ENCODE data around the gene MARCHF10.
"Not testable (repeated sequence)": the region's sequence is repeated elsewhere in the genome, so short reads cannot be mapped to it uniquely, and the experiment has no call there.

Gene MARCHF10

DNA sequence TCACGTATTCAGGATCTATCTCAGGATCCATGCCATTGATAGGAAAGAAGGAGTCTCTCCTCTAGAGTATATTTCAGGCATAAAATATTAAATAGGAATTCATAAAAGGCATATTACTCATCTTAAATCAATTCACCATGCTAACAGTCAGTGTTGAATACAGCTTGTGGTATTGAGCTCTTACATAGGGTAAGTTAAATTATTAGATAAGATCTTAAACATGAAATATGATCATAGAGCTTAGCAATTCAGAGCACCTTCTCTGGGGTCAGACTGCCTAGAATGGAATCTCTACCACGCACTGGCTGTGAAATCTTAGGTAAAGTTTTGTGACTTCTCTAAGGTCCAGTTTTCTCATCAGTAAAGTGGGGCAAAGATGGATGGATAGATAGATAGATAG lies 20.7 kb downstream of the MARCHF10 start:
- DNase-seq (ENCODE audit: low read depth in 2 of 2, low spot score in 1 of 2): no peak

DNA sequence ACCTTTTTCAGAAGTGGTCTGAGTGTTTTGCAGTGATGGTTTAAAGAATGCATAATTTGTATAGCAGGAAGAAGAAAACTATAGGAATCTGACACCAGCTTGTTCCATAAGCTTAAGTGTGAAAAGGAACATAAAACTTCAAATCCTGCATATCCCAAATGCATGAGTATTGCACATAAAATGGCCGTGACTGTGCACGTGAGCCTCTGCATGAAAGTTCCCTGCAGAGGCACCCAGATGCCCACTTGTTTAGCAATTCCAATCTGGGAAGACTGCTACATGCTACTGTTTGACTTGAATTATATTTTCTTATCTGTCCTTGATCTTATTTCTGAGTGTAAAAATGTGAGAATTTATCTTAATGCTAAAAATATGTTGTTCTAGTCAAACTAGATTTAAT lies 21.5 kb downstream of the MARCHF10 start:
- DNase-seq (ENCODE audit: low read depth in 2 of 2, low spot score in 1 of 2): no peak

DNA sequence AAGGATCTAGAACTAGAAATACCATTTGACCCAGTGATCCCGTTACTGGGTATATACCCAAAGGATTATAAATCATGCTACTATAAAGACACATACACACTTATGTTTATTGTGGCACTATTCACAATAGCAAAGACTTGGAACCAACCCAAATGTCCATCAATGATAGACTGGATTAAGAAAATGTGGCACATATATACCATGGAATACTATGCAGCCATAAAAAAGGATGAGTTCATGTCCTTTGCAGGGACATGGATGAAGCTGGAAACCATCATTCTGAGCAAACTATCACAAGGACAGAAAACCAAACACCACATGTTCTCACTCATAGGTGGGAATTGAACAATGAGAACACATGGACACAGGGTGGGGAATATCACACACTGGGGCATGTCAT lies 22.1 kb downstream of the MARCHF10 start:
- DNase-seq (ENCODE audit: low read depth in 2 of 2, low spot score in 1 of 2): not testable (repeated sequence)

DNA sequence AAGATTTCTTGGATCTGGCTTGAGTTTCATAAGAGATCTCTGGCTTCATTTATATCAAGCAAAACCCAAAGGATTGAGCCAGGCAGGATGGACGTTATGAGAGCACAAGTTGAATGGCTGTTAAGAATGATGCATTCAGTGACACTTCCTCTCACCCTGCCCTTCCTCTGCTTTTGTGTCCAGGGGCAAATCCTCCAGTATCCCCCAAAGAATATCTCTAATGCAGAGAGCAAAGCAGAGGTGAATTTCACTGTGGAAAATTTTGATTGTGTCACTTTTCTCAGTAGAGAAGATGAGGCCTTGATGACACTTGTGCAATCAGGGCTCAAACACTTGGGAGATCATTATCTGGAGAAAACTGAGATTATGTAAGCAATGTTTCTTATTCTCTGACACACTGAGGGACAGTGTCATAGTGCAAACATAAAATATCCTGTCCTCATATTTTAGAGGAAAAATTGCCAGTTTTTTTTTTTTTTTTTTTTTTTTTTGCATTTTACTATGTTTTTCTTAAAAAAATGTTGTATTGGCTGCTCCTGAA lies 25.3 kb downstream of the MARCHF10 start:
- DNase-seq (ENCODE audit: low read depth in 2 of 2, low spot score in 1 of 2): no peak

DNA sequence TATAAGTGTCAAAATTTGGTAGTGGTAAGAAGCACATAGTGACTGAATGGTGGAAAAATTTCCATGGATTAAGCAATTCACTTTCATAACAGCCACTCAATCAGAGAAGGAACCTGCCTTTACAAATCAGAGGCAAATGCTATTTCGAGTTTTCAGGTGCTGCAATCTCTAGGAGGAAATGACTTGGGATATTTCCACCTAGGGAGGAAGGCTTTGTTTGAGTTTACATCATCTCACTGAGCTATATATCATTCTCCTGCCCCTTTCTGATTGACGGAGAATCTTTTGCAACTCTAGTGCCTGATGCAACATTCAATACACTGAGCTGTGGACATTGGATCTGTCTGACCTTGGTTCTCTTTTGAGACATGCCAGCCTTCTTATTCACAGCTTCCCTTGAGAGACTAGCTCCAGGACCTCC lies 26.3 kb downstream of the MARCHF10 start:
- DNase-seq (ENCODE audit: low read depth in 2 of 2, low spot score in 1 of 2): no peak

DNA sequence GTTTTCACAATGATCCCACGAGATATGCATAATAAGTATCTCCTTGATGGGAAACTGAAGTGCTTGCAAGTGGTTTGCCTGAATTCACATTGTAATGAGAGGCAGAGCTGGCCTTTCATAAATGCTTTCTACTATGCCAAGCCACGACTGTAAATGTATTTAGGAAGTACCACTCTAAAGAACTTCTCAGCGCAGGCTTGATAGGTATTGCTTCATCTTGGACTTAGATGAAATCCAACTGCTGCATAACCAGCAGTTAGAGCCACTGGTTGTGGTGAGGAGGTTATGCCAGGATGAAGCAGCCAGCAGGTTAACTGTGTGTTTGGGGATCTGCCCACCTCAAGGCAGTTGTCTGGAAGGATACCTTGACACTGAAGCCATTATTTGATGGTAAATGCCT lies 26.8 kb downstream of the MARCHF10 start:
- DNase-seq (ENCODE audit: low read depth in 2 of 2, low spot score in 1 of 2): no peak

DNA sequence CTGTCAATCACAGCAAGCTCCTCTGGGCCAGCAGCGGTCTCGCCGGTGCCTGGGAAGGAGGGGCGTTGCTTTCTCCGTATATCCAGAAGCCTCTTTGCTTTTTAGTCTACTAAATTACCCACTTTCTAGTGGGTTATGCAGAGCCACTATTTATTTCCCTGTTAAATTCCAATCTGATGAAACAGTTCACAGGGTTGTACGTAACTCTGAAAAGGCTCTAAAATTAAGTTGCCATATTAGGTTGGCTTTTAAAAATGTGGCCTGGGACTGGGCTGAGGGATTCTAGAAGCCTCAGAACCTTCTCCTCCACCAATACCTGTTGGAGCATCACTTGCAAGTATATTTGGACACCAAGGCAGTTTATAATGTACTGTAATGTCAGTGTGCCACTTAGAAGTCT lies 27.2 kb downstream of the MARCHF10 start:
- DNase-seq (ENCODE audit: low read depth in 2 of 2, low spot score in 1 of 2): no peak

DNA sequence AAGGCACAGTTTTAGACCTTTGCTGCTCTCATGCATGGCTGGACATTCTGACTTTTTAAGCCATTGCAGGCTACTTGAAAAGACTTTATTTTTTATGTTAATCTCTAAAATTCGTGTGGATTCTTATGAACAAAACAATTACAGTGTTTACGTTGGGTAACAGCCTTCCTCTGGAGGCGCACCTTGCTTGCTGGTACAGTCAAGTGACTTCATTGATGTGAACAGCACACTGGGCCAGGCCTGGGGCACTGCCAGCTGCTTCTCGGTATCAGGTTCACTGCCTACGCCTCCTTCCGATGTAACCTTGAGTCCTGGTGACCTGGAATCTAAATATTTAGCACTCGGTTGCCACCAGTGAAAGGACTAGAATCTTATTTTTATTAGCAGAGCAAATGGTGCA lies 27.8 kb downstream of the MARCHF10 start:
- DNase-seq (ENCODE audit: low read depth in 2 of 2, low spot score in 1 of 2): no peak

DNA sequence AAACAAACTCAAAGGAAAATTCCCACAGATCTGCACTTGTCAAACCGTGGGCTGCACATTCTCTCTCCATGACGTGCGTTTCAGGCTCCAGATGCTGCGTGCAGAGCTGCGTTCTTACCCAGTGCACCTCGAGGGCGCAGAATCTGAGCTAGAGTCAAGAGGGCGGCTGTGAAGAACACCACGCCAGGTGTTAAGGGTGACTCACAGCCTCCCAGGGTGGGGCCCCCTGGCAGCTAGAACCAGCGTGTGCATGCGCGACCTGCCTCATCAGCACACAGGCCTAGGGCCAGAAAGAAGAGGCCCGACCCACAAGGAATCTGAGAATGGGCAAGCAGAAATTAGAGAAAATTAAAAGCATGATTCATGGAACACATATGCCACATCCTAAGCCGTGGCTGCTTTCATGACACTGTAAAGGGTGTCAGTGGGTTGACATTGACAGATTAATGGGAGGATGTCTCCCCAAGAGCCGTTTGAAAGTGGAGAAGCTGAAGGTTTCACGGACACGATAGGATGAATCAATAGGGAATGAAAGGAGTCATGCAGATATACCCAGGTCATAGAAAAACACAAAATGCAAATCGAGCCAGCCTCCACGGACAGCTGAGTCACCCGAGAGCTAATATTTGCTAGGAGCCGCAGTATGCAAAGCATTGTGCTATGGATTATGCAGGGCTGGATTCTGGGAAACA lies 29.0 kb downstream of the MARCHF10 start:
- no peak for DNase-seq (ENCODE audit: low read depth in 2 of 2, low spot score in 1 of 2)

DNA sequence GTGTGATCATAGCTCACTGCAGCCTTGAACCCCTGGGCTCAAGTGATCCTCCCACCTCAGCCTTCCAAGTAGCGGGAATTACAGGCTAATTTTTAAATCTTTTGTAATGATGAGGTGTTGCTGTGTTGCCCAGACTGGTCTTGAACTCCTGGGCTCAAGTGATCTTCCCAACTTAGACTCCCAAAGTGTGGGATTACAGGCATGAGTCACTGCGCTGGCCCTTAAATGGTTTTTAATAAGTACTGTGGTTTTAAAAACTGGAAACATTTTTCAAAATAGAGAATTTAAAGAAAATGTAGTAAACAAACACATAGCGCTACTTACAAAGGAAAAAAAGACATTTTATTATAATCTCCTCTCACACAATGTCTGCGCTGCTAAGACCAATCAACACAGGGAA lies 32.2 kb downstream of the MARCHF10 start:
- DNase-seq (ENCODE audit: low read depth in 2 of 2, low spot score in 1 of 2): no peak

DNA sequence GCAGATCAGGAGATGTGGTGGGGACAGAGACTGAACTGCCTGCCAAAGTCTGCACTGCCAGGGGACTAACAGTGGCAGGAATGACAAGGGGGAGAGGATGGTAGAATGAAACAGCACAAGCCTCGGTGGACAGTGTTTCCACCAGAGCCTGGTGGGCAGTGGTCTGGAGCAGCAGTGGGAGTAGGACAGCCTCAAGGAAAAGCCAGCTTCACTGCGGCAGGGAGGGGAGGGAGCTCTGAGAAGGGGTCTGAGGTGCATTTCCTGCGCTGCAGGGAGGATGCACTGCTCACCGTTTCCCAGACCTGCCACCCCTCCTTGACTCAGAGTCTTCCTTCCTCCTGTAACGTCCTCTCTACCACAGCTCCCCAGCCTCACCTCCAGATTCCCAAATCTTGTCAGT lies 33.8 kb downstream of the MARCHF10 start:
- DNase-seq (ENCODE audit: low read depth in 2 of 2, low spot score in 1 of 2): no peak

DNA sequence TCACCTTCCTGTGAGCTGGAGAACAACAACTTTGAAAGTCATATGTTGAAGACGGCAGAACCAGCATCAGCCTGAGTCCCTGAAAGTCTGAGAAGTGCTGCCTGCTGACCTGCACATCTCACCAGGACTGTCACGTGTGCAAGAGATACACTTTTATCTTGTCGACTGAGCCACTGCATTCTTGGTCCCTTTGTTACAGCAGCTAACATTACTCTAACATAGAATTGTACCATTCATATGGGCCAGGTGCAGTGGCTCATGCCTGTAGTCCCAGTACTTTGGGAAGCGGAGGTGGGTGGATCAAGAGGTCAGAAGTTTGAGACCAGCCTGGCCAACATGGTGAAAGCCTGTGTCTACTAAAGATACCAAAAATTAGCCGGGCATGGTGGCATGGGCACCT lies 40.1 kb downstream of the MARCHF10 start:
- DNase-seq (ENCODE audit: low read depth in 2 of 2, low spot score in 1 of 2): no peak

DNA sequence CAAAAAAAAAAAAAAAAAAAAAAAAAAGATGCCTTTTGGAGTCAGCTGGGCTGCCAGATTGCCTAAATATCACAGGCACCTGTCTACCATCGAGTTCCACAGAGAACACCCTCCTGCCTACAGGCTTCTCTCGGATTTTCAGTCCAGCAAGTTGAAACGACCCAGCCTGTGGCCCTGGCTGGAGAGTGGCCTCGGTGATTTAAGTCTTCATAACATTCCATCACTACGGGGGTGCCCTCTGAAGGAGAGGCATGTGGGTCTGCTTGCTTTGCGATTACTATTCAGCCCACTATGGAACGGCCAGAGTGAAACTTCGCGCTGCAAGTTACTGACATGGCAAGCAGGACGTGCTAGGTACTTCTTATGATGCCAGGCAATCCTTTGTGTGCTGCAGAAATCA lies 42.8 kb downstream of the MARCHF10 start:
- no peak for DNase-seq (ENCODE audit: low read depth in 2 of 2, low spot score in 1 of 2)

DNA sequence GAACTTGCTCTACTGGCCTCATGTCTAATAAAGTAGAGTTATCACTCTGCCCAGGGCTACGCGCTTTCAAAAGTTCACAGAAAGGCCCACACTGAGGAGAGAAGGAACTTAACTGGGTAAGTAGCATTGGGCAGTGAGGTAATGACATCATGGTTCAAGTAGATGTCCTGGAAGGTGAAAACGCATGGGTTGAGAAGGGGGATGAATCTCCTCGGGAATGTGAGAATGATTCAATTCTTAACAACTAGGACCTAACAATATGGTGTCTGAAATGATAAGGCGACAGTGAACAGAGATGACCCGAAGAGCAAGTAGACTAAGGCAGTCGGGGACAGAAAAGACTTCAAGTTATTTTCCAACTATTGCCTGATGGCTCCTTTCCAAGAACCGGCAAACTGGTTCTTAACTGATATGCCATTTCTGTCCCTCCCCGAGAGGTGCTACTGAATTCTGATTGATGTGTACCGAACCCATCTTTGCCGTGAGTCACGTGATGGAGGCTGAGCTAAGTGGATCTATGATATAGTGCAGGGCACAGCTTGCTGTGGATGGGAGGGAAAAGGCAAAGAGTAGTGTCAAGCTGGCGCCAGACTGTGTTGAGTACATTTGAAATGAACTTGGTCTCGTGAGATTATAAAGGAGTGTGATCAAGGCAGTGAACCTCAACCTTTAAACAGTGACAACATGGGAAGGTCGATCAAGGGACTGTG lies 44.1 kb downstream of the MARCHF10 start:
- no peak for DNase-seq (ENCODE audit: low read depth in 2 of 2, low spot score in 1 of 2)

DNA sequence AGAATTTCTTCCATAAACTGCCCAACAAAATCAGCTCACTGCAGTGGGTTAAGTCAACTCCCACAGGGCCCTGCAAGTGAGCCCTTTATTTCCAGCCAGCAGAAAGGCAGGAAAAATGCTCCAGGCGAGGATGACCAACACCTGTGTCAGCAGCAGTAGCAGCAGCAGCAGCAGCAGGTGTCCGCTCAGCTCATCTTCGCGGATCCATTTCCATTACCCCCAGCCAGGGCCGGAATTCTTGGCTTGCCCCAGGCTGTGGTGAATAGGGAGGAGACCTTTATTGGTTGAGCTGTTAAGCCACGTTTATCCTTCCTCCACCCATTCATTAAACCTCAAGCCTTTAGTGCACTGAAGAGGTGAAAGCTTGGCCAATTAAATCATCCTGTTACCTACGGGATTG lies 46.2 kb downstream of the MARCHF10 start:
- no peak for DNase-seq (ENCODE audit: low read depth in 2 of 2, low spot score in 1 of 2)

DNA sequence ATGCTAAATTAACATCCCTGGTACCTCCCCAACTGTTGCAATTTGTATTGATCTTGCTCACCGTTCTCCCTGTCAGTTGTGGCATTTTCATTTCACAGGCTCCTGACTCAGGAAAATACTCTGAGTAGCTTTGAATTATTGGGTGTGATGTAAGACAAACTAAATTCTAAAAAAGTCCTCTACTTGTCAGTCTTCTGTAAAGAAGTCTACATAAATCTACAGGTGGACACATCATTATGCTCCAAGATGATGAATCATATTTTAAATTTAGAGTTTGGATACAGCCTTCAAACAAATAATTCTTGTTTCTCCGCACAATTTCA lies 47.2 kb downstream of the MARCHF10 start:
- DNase-seq (ENCODE audit: low read depth in 2 of 2, low spot score in 1 of 2): no peak

DNA sequence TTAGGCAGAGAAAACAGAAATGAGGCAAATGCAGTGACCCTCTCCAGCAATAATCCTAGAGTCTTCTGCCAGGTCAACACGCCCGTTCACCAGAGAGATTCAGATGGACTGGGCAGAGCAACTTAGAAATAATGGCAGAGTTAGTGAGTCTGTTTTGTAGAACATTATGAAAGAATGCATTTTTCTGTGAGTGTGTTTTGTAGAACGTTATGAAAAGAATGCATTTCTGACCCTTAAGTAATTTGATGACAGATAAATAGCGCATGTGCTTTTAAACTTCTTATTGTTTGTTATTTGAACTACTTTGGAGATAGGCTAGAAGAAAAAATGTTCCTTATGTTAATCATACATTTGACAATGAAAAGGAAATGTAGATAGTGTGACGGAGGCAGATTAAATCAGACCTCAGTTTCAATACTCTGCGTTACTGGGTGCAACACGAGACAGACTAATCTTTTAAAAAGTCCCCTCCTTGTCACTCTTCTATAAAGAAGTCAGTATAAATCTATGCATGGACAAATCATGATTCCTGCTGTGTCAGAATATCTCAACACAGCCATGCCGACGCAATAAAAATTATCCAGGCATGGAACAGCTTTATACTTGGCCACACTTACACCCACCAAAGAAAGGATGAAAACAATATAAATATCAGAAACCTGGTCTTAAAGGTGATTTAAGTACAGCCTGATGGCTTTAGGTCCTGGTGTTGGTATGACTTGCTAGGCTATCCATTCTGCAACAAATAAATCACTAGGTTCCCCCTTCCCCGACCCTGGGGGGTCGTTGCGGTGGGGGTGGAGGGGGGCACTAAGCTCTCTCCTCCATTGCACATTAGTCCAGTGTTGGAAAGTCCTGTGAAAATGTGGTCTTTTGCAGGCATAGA lies 47.8 kb downstream of the MARCHF10 start:
- DNase-seq (ENCODE audit: low read depth in 2 of 2, low spot score in 1 of 2): no peak

DNA sequence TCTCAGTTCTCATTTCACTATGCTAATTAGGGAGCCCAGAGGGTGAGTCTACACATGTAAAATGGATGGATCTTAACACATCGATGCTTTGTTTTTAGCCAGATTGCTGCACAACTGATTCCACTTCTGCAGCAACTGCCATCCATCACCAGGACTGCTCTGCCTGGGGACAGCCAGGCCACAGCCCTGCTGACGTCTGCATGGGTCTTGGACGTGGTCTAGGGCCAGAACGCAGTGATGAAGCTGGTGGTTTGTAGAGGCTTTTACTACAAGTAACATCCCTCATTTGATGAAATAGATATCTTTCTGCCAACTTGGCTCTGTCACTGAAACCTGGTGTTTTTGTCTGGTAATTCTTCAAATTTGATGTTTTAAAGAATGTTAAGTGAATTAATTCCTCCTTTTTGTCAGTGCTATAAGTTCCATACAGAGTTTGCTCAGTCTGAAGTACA lies 50.6 kb downstream of the MARCHF10 start:
- no peak for DNase-seq (ENCODE audit: low read depth in 2 of 2, low spot score in 1 of 2)

DNA sequence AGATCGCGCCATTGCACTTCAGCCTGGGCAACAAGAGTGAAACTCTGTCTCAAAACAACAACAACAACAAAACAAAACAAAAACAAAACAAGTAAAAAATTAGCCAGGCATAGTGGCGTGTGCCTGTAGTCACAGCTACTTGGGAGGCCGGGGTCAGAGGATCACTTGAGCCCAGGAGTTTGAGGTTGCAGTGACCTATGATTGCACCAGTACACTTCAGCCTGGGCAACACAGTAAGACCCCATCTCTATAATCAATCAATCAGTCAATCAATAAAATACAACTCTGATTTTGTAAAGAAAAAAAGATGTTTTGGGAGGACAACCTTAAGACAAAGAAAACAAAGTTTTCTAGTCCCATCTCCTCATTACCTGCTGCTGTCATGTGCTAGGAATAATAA lies 51.9 kb downstream of the MARCHF10 start:
- no peak for DNase-seq (ENCODE audit: low read depth in 2 of 2, low spot score in 1 of 2)

DNA sequence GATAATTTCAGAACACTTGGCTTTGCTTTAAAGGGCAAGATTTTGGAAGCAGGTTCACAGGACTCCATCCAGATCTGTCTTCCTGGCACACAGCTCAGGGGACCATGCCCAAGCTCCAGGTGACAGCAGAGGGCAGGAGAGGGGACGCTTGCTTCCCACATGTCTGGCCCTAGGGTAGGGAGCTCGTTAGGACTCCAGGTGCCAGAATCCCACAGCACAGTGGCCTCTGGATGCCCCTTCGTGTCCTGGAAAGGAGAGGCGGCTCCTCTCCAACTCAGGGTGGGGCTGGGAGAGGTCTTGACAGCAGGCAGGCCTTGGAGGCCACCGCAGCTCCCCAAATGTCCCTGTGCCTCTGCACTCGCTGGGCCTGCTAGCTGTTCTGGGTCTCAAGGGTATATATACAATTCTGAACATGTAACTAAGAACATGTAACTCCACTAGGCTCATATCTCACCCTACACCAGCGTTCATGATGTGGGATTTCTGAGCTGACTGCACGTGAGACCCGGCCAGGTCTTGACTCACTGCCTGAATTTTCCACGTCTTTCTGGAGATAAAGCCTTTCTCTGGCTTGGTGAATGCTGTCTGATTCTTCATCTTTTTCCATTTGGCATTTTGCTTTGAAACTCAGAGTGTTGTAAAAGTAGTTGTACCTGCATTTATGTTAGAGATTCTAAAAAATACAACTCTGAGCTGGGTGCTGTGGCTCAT lies 52.8 kb downstream of the MARCHF10 start:
- DNase-seq (ENCODE audit: low read depth in 2 of 2, low spot score in 1 of 2): no peak

DNA sequence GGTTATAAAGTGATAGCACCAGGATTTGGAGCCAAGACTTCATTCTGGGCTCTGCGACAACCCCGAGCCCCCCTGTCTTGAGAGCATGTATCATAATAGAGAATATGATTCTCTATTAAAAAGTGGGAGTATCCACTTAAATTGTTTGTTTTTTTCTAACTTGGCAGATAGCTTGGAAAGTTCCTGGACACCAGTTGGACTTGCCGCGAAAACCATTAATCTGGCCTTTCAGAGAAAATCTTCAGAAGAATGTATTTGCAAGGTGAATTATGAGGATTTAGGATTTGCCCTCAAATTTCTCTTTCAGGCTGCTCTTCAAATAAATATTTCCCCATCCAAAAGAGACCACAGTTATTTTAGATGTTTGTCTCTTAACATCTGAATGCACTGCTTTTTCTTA lies 53.5 kb downstream of the MARCHF10 start:
- no peak for DNase-seq (ENCODE audit: low read depth in 2 of 2, low spot score in 1 of 2)

All from stimulated activated CD8-positive, alpha-beta memory T cell treated with anti-CD3 and anti-CD28 coated beads, Interleukin-4, amount 100 ng/mL, for 4 hours (primary cell).